Ishikawa (cell line): ENCODE results near the gene LRRC14B.

Experiments used
- CEBPB ChIP-seq: IDR thresholded peaks from 2 replicates; pipeline ENCODE4 v1.6.1; 2012
- CREB1 ChIP-seq: IDR thresholded peaks from 2 replicates; pipeline ENCODE4 v1.6.1; 2012; ENCODE audit warnings: low read depth
- EGR1 ChIP-seq: IDR thresholded peaks from 2 replicates; pipeline ENCODE4 v1.6.1; 2012
- EP300 ChIP-seq: IDR thresholded peaks from 2 replicates; pipeline ENCODE4 v1.6.1; 2012; ENCODE audit warnings: borderline replicate concordance
- FOXM1 ChIP-seq: IDR thresholded peaks from 2 replicates; pipeline ENCODE4 v1.6.1; 2012; ENCODE audit warnings: low read depth, borderline replicate concordance
- NFIC ChIP-seq: IDR thresholded peaks from 2 replicates; pipeline ENCODE4 v1.6.1; 2012
- RAD21 ChIP-seq: IDR thresholded peaks from 2 replicates; pipeline ENCODE4 v1.6.1; 2012; ENCODE audit warnings: low read depth
- TAF1 ChIP-seq: IDR thresholded peaks from 2 replicates; pipeline ENCODE4 v1.6.1; 2012; ENCODE audit warnings: low read depth, mild to moderate bottlenecking
- TCF12 ChIP-seq: IDR thresholded peaks from 2 replicates; pipeline ENCODE4 v1.6.1; 2012; ENCODE audit warnings: low read depth
- TEAD4 ChIP-seq: IDR thresholded peaks from 2 replicates; pipeline ENCODE4 v1.6.1; 2012
- YY1 ChIP-seq: IDR thresholded peaks from 2 replicates; pipeline ENCODE4 v1.6.1; 2012; ENCODE audit warnings: low read depth
- ZBTB7A ChIP-seq: IDR thresholded peaks from 2 replicates; pipeline ENCODE4 v1.6.1; 2012; ENCODE audit warnings: low read depth
- TF ChIP-seq, protein P1 (sequence below): IDR thresholded peaks from 2 replicates; pipeline ENCODE4 v1.6.1; 2012; ENCODE audit warnings: low read depth, mild to moderate bottlenecking
- TF ChIP-seq, protein P2 (sequence below): IDR thresholded peaks from 2 replicates; pipeline ENCODE4 v1.6.1; 2012
- TF ChIP-seq, protein P3 (sequence below): IDR thresholded peaks from 2 replicates; pipeline ENCODE4 v1.6.1; 2012

The LRRC14B gene

DNA sequence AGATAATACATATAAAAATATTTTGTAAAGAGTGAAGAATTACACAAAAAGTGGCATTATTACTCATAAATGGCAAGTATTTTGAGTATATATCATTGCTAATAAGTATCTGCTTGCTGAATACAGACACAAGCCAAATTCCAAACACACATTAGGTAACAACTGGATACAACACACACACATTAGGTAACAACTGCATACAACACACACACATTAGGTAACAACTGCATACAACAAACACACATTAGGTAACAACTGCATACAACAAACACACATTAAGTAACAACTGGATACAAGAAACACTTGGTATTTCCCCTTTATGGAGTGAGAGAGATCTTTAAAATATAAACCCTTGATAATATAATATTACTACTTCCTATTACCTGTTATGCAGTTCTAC lies 13.2 kb downstream of the LRRC14B start:
- no peak for TF ChIP-seq TEAD4
- no peak for TF ChIP-seq NFIC
- no peak for TF ChIP-seq RAD21
- no peak for TF ChIP-seq EP300
- no peak for TF ChIP-seq TCF12
- no peak for TF ChIP-seq ZBTB7A
- TF ChIP-seq, protein P1, sequence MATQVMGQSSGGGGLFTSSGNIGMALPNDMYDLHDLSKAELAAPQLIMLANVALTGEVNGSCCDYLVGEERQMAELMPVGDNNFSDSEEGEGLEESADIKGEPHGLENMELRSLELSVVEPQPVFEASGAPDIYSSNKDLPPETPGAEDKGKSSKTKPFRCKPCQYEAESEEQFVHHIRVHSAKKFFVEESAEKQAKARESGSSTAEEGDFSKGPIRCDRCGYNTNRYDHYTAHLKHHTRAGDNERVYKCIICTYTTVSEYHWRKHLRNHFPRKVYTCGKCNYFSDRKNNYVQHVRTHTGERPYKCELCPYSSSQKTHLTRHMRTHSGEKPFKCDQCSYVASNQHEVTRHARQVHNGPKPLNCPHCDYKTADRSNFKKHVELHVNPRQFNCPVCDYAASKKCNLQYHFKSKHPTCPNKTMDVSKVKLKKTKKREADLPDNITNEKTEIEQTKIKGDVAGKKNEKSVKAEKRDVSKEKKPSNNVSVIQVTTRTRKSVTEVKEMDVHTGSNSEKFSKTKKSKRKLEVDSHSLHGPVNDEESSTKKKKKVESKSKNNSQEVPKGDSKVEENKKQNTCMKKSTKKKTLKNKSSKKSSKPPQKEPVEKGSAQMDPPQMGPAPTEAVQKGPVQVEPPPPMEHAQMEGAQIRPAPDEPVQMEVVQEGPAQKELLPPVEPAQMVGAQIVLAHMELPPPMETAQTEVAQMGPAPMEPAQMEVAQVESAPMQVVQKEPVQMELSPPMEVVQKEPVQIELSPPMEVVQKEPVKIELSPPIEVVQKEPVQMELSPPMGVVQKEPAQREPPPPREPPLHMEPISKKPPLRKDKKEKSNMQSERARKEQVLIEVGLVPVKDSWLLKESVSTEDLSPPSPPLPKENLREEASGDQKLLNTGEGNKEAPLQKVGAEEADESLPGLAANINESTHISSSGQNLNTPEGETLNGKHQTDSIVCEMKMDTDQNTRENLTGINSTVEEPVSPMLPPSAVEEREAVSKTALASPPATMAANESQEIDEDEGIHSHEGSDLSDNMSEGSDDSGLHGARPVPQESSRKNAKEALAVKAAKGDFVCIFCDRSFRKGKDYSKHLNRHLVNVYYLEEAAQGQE = no peak
- no peak for TF ChIP-seq CEBPB
- TF ChIP-seq, protein P2, sequence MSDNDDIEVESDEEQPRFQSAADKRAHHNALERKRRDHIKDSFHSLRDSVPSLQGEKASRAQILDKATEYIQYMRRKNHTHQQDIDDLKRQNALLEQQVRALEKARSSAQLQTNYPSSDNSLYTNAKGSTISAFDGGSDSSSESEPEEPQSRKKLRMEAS = no peak
- no peak for TF ChIP-seq EGR1
- TF ChIP-seq CREB1 = no peak
- TF ChIP-seq, protein P3, sequence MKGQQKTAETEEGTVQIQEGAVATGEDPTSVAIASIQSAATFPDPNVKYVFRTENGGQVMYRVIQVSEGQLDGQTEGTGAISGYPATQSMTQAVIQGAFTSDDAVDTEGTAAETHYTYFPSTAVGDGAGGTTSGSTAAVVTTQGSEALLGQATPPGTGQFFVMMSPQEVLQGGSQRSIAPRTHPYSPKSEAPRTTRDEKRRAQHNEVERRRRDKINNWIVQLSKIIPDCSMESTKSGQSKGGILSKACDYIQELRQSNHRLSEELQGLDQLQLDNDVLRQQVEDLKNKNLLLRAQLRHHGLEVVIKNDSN = no peak
- TF ChIP-seq FOXM1 = no peak
- TF ChIP-seq TAF1 = no peak
- TF ChIP-seq YY1 = no peak

DNA sequence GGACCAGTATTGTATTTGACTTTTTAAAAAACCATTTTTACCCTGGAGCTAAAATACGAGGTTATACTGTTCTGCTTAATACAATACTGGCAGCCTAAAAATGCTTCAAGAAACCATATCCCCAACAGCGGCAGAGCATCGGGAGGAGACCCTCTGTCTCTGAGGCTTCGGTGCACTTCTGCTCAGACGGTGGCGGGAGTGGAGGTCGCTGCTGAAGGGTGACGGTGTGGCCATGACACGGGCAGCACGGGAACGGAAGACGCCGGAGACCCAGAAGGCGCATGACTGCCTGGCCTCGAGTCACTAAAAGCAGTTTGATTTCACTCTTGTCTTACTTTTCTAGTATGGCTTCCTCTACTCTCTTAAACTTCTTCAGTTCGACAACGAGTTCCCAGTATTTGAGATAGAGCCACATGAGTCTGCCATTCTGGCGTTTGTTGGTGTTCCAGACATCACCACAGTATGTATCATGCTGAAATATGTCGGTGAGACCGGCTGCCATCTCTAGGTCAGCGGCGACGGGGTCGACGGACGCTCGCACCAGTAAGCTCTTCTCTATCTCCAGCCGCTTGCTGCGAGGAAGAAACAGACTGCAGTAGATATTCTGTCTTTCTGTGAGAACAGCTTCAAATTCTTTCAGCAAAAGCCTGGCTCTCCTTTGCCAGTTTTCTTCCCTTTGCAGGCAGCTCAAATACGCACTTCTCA lies 13.8 kb downstream of the LRRC14B start:
- no peak for TF ChIP-seq YY1
- TF ChIP-seq, protein P1 = no peak
- no peak for TF ChIP-seq FOXM1
- TF ChIP-seq NFIC = no peak
- TF ChIP-seq TEAD4 = no peak
- TF ChIP-seq RAD21 = no peak
- no peak for TF ChIP-seq TAF1
- TF ChIP-seq, protein P3 = no peak
- TF ChIP-seq EGR1 = no peak
- no peak for TF ChIP-seq CEBPB
- TF ChIP-seq CREB1 = no peak
- TF ChIP-seq, protein P2 = no peak
- TF ChIP-seq ZBTB7A = no peak
- TF ChIP-seq TCF12 = no peak
- no peak for TF ChIP-seq EP300

DNA sequence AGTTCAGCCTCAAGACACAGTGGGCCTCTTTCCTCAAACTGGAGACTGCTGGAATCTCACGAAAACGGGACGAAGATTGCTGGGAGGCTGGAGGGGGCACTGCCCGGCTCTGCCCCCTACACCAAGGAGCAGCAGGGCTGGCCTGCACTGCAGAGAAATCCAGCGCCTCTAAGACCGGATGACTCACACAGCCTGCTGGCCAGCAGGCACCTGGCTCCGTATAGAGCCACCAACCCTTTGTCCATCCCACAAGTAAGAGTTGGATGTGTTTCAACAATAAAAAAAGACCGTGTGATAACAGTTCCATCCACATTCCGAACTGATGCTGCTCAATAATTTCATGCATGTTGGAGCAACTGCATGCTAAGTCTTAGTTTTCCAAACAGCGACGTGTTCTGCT lies 15.1 kb downstream of the LRRC14B start:
- peak; percentile 7; the same call in 1 of the 2 replicates for TF ChIP-seq NFIC
- TF ChIP-seq, protein P3 = no peak
- TF ChIP-seq YY1 = no peak

DNA sequence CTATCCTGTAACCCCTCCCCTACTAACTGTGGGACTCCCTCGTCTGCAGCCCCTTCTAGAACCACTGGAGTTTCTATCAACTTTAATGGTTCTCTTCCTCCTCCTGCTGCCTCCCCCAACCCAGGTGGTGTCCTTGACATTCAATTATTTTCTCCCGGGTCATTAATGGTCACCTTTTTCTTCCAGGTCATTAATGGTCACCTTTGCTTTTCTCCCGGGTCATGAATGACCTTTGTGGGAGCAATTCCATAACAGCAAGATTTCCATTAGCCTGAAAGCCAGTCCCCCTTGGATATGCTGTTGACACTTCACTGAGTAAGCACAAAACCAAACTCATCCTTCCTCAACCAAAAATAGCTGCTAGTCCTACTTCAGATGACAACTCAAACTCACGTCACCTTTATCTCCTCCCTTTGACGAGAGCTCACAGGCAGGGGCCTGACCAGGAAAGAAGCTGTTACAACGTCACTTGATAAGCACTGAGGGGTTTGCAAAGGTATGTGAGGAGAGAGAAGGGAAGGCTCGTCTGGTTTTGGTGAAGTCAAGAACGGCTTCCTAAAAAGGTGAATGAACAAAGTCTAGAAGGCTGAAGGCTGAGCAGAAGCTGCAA lies 15.7 kb downstream of the LRRC14B start:
- TF ChIP-seq EGR1 = no peak

DNA sequence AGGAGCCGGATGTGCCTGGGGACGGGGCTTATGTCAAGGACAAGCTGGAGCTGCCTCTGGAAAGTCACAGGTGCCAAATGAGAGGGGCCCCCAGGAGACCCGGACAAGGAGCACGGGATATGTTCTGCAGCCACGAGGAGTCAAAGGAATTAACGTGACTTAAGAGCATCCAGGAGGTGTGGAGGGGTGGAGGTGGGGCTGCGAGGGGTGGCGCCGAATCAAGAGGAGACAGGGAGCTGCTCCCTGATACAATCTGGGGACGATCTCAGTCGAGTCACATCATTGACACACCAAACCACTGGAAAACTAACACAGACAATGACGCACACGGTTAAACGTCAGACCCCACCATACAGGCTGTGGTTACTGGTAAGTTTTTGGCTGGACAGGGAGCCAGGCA lies 16.3 kb downstream of the LRRC14B start:
- no peak for TF ChIP-seq EGR1
- TF ChIP-seq ZBTB7A = no peak

DNA sequence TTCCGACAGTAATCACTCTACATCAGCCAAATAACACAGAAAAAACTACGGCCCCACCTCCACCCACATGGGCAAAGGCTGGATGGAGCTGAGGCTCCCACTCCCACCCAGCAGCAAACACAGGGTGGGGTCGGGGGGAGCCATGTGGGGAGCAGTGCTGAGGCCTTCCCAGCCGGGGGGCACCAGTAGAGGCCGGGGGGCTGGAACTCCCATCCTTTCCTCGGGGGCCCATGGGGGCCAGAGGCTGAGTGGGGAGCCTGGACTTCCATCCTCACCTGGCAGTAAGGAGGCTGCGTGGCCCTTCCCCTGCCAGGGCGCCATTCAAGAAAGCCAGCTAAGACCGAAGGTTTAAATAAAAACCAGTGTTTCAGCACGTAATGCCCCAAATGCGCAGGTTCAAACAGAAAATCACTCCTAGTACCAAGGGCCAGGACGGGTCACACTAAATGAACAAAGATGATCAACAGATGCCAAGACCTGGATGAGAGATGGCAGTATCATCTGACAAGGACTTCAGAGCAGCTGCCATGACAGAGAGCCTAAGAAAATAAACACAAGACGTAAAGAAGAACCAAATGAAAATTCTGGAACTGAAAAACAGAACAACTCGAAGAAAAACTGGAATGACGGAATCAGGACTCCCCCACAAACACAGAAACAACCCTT lies 17.3 kb downstream of the LRRC14B start:
- TF ChIP-seq, protein P2 = no peak
- TF ChIP-seq EP300 = no peak
- TF ChIP-seq NFIC = no peak
- no peak for TF ChIP-seq CEBPB
- no peak for TF ChIP-seq EGR1
- TF ChIP-seq, protein P1 = no peak
- TF ChIP-seq CREB1 = no peak
- no peak for TF ChIP-seq TEAD4
- TF ChIP-seq RAD21 = no peak
- no peak for TF ChIP-seq TCF12
- TF ChIP-seq TAF1 = no peak
- no peak for TF ChIP-seq ZBTB7A
- TF ChIP-seq, protein P3 = no peak
- TF ChIP-seq FOXM1 = no peak
- no peak for TF ChIP-seq YY1
